K562 (cell line): ENCODE data around the gene PITHD1. TPM values are rescaled to one million over a fixed set of nuclear protein-coding genes. Genes with fewer than 3 reads are reported as not detected.

Experiments used
- ATAC-seq: fragments of 200-7000 bp; cut with Tn5 transposase; 3 replicates; pipeline ENCODE4 v1.9.1; 2020; ENCODE audit warnings: moderate library complexity
- BruUV-seq: library from RNA; stranded (reverse); fragments of 400-500 nt; replicated peaks from 2 replicates; lab custom pipeline; 2021; lab: Mats Ljungman, UMichigan
- CTCF ChIA-PET: fragments of 300-600 bp; formaldehyde crosslinking; extraction: SDS; loops from one replicate; lab custom pipeline; 2021; ENCODE audit warnings: low intra/inter-chr PET ratio; lab: Yijun Ruan, JAX
- POLR2A ChIA-PET: fragments of 300-600, 350-650 bp; sonication (Branson Sonifier 250); formaldehyde crosslinking; extraction: SDS; loops from one replicate; lab custom pipeline; 2021; ENCODE audit warnings: antibody characterized with exemption, inconsistent platforms; lab: Yijun Ruan, JAX
- DNase-seq, 4 experiments: peaks; one replicate each; pipeline versions ENCODE4 v3.0.0 to v3.0.0-alpha.2; 2011 to 2018; ENCODE audit warnings: low spot score in 3 of 4, mixed read lengths in 3 of 4; ENCODE audit errors: extremely low read depth in 1 of 4
- FAIRE-seq: peaks from 2 replicates; lab custom pipeline; 2011; peaks lifted over from hg19 to GRCh38; lab: Jason Lieb, UNC
- H2AFZ ChIP-seq: 2 replicates; pipeline ENCODE4 v1.6.0; 2011; ENCODE audit warnings: low read depth, low read length, control low read depth, inconsistent platforms
- H3K27ac ChIP-seq: fragments of 200-600 bp; 3 replicates; pipeline ENCODE4 v1.8.0; 2011; ENCODE audit warnings: low read depth, mild to moderate bottlenecking, control low read depth, inconsistent platforms, low read length, moderate library complexity, mixed read lengths; ENCODE audit errors: extremely low read depth
- H3K27me3 ChIP-seq, 2 experiments: fragments of 300-600 bp in 1 of 2; 2 replicates in 1 of 2; 3 replicates in 1 of 2; pipeline versions ENCODE4 v1.6.0 to v1.8.0; 2011; ENCODE audit warnings: inconsistent platforms in 2 of 2, low read length in 2 of 2, mild to moderate bottlenecking in 1 of 2, mixed read lengths in 1 of 2, moderate library complexity in 1 of 2; ENCODE audit not compliant: control insufficient read depth in 2 of 2, insufficient read depth in 2 of 2
- H3K36me3 ChIP-seq: fragments of 300-600 bp; 3 replicates; pipeline ENCODE4 v1.8.0; 2011; ENCODE audit warnings: mild to moderate bottlenecking, low read length, inconsistent platforms; ENCODE audit not compliant: control insufficient read depth, insufficient read depth
- H3K4me1 ChIP-seq, 2 experiments: fragments of 200-600 bp in 1 of 2; replicated peaks in 1 of 2; 2 replicates in 1 of 2; 3 replicates in 1 of 2; pipeline versions ENCODE4 v1.5.1 to v1.8.0; 2011; ENCODE audit warnings: inconsistent platforms in 2 of 2, low read length in 2 of 2, mild to moderate bottlenecking in 1 of 2, mixed read lengths in 1 of 2, moderate library complexity in 1 of 2; ENCODE audit not compliant: control insufficient read depth in 2 of 2, insufficient read depth in 2 of 2
- H3K4me2 ChIP-seq: 2 replicates; pipeline ENCODE4 v1.6.1; 2011; ENCODE audit warnings: low read length, control low read depth, inconsistent platforms, mixed read lengths; ENCODE audit not compliant: insufficient read depth
- H3K4me3 ChIP-seq: fragments of 200-600 bp; sonication (generic), shearing (Covaris generic); 2 replicates; pipeline ENCODE4 v1.5.1; 2016; ENCODE audit warnings: control low read depth, inconsistent platforms
- H3K79me2 ChIP-seq: fragments of 200-600 bp; 3 replicates; pipeline ENCODE4 v1.8.0; 2011; ENCODE audit warnings: low read length, inconsistent platforms; ENCODE audit not compliant: control insufficient read depth, insufficient read depth
- H3K9ac ChIP-seq, 2 experiments: 2 replicates each; pipeline versions ENCODE4 v1.6.0 to v1.6.1; 2011; ENCODE audit warnings: low read depth in 2 of 2, low read length in 2 of 2, control low read depth in 1 of 2, inconsistent platforms in 1 of 2, mild to moderate bottlenecking in 1 of 2, mixed read lengths in 1 of 2; ENCODE audit not compliant: insufficient read depth in 1 of 2
- H3K9me1 ChIP-seq: one replicate; pipeline ENCODE4 v1.6.0; 2011; ENCODE audit warnings: inconsistent platforms, mild to moderate bottlenecking, low read length, moderate library complexity; ENCODE audit not compliant: control insufficient read depth, insufficient read depth
- H3K9me3 ChIP-seq: replicated peaks from 2 replicates; pipeline ENCODE4 v1.5.1; 2011; ENCODE audit warnings: low read depth, low read length, inconsistent platforms; ENCODE audit not compliant: control insufficient read depth, insufficient read depth
- H4K20me1 ChIP-seq: replicated peaks from 2 replicates; pipeline ENCODE4 v1.6.1; 2011; ENCODE audit warnings: low read length, inconsistent platforms, mixed read lengths; ENCODE audit not compliant: control insufficient read depth, insufficient read depth
- EGR1 ChIP-seq: fragments of 450-650 bp; conservative IDR thresholded peaks from 2 replicates; pipeline ENCODE4 v1.6.1; 2017; ENCODE audit warnings: mild to moderate bottlenecking
- FOSL1 ChIP-seq: fragments of 200-800 bp; sonication (Bioruptor generic); conservative IDR thresholded peaks from 2 replicates; pipeline ENCODE4 v1.6.1; 2016; ENCODE audit warnings: missing genetic modification characterization, missing compliant biosample characterization
- L3MBTL2 ChIP-seq: fragments of 450-650 bp; IDR thresholded peaks from 2 replicates; pipeline ENCODE4 v1.6.1; 2016; ENCODE audit warnings: mild to moderate bottlenecking, moderate library complexity
- POLR2AphosphoS2 ChIP-seq: IDR thresholded peaks from 2 replicates; pipeline ENCODE4 v1.6.1; 2012; ENCODE audit warnings: low read length, improper control_type of control experiment
- POLR2G ChIP-seq: fragments of 200-400 bp; formaldehyde crosslinking; IDR thresholded peaks from 2 replicates; pipeline ENCODE4 v1.6.1; 2017; ENCODE audit warnings: low read depth, mild to moderate bottlenecking, antibody characterized with exemption, low read length, moderate library complexity
- RAD21 ChIP-seq, 2 experiments: fragments of 250-450 bp in 1 of 2; fragments of 450-650 bp in 1 of 2; sonication (Bioruptor Pico) in 1 of 2; formaldehyde crosslinking in 1 of 2; IDR thresholded peaks in 1 of 2; conservative IDR thresholded peaks in 1 of 2; 2 replicates each; pipeline versions ENCODE4 v1.4.0 to v1.8.0; 2020 to 2022; ENCODE audit warnings: mild to moderate bottlenecking in 2 of 2, moderate library complexity in 1 of 2
- RBFOX2 ChIP-seq: fragments of 200-400 bp; formaldehyde crosslinking; IDR thresholded peaks from 2 replicates; pipeline ENCODE4 v1.6.1; 2017; ENCODE audit warnings: low read depth, mild to moderate bottlenecking, low read length, moderate library complexity
- ZNF764 ChIP-seq: fragments of 250-450 bp; sonication (Bioruptor Pico); IDR thresholded peaks from 2 replicates; pipeline ENCODE4 v1.4.0; 2020; ENCODE audit warnings: low read depth, mild to moderate bottlenecking, moderate library complexity
- WGBS: fragments of 100-300 bp; shearing (Covaris generic); methylation state at CpG from one replicate; pipeline ENCODE4 v1.1.6; 2016; ENCODE audit warnings: low coverage, mixed read lengths; ENCODE audit not compliant: insufficient coverage; ENCODE audit errors: missing lambda C conversion rate; 5-methylcytosine and 5-hydroxymethylcytosine counted together
- in situ Hi-C: fragments of 300-500 bp; cut with MboI; formaldehyde crosslinking; loops from 4 replicates; pipeline ENCODE4 v1.15.0; 2018; ENCODE audit warnings: inconsistent platforms, mixed read lengths
- intact Hi-C: fragments of 100-400 bp; cut with micrococcal nuclease; formaldehyde crosslinking; loops from 2 replicates; pipeline ENCODE4 v1.14.2; 2022
- polyA plus RNA-seq, 8 experiments: library from polyadenylated mRNA; depleted of rRNA in 4 of 8; stranded (reverse) in 5 of 8; unstranded in 3 of 8; fragments of >200 nt; fragmentation: Nextera tagmentation in 2 of 8; fragmentation: Illumina TruSeq in 1 of 8; extraction: Ambion mirVana in 2 of 8; extraction: Trizol in 1 of 8; gene quantifications; 2 replicates each; pipeline versions ENCODE4 v1.2.1 to v1.2.3, GENCODE V29; 2011 to 2014; ENCODE audit warnings: inconsistent platforms in 1 of 8, missing spikeins in 1 of 8
- total RNA-seq, 7 experiments: library from RNA; depleted of rRNA in 6 of 7; stranded (reverse); fragments of >200 nt in 6 of 7; fragmentation: Illumina TruSeq in 2 of 7; extraction: Trizol in 2 of 7; gene quantifications; 2 replicates each; pipeline versions ENCODE4 v1.2.1 to v1.2.3, GENCODE V29; 2011 to 2021; ENCODE audit warnings: low replicate concordance in 1 of 7

PITHD1 gene
- total and polyA plus RNA-seq, 9 of the 15 experiments (the other 6 are each of a cell fraction or from before 2014, with no cell fraction given), result 46.5 to 175 (median 149) TPM

- no peak overlapping the region for H3K27ac ChIP-seq
- H3K4me2 ChIP-seq, result no peak overlapping the region
- ChIA-PET CTCF (interaction anchor here (0.7 kb wide), 1 partner anchor 118 kb away, joined by 3 read pairs; no protein-coding TSS in a partner anchor), POLR2A (interaction anchor here (0.6 to 10.2 kb wide), 8 partner anchors 7 to 162 kb away, joined by 3 to 197 read pairs (median 6); partner anchors contain the start of genes LYPLA2, PITHD1 and PNRC2)
- peaks cover 27 to 65% of the 10 kb centered on the region in 2 experiments for H3K4me1 ChIP-seq
- no peak overlapping the region; a peak in 1 of 4 replicates for H3K9ac ChIP-seq
- no peaks in the 10 kb centered on the region; the same call in 1 of the 2 replicates for H4K20me1 ChIP-seq
- intact Hi-C loops (no loop called here), in situ Hi-C loops (no loop called here)
- ATAC-seq (no peak), DNase-seq (no peak), FAIRE-seq (no peak)
- peaks cover 5% of the 10 kb centered on the region for H3K9me1 ChIP-seq
- H3K9me3 ChIP-seq, result no peaks in the 10 kb centered on the region
- H3K79me2 ChIP-seq, result peaks cover 33% of the 10 kb centered on the region
- no peaks in the 10 kb centered on the region for H3K27me3 ChIP-seq
- 90% methylated on average over 20 of the region's 20 CpGs for WGBS
- H3K4me3 ChIP-seq, result no peak overlapping the region
- no peak overlapping the region for H2AFZ ChIP-seq
- BruUV-seq, result no TSS peak
- TF ChIP-seq L3MBTL2 (no peak), RAD21 (CRISPR knock-in tag; conservative IDR thresholded peaks at IDR 0.05 in 1 of 2, IDR thresholded peaks at IDR 0.05 in 1 of 2) (no peak), EGR1 (no peak), FOSL1 (tag) (no peak), RBFOX2 (peak; percentile 34; the same call in 1 of the 2 replicates), ZNF764 (CRISPR knock-in tag) (no peak), POLR2G (peak; percentile 41), POLR2AphosphoS2 (0 out of 2 replicates have a peak, but pooled peaks have one; percentile 24)
- H3K36me3 ChIP-seq, result peaks cover 62% of the 10 kb centered on the region; the same call in 2 of the 3 replicates
These were observed 19.5 kb downstream of the PITHD1 start for GRCh38 chr1:23797478-23798448.
